C4-2B (cell line): ENCODE results near the gene CACNA1B.
"Not testable (repeated sequence)": the region's sequence is repeated elsewhere in the genome, so short reads cannot be mapped to it uniquely, and the experiment has no call there.

Experiments
- H3K27ac ChIP-seq: fragments of 450-650 bp; 2 replicates; pipeline ENCODE4 v1.5.1; 2017
- ZFX ChIP-seq: fragments of 450-650 bp; IDR thresholded peaks from 2 replicates; pipeline ENCODE4 v1.6.1; 2017
- TF ChIP-seq, protein P1 (sequence below): fragments of 450-650 bp; conservative IDR thresholded peaks from 2 replicates; pipeline ENCODE4 v1.5.1; 2017; ENCODE audit warnings: mild to moderate bottlenecking

Gene CACNA1B

DNA sequence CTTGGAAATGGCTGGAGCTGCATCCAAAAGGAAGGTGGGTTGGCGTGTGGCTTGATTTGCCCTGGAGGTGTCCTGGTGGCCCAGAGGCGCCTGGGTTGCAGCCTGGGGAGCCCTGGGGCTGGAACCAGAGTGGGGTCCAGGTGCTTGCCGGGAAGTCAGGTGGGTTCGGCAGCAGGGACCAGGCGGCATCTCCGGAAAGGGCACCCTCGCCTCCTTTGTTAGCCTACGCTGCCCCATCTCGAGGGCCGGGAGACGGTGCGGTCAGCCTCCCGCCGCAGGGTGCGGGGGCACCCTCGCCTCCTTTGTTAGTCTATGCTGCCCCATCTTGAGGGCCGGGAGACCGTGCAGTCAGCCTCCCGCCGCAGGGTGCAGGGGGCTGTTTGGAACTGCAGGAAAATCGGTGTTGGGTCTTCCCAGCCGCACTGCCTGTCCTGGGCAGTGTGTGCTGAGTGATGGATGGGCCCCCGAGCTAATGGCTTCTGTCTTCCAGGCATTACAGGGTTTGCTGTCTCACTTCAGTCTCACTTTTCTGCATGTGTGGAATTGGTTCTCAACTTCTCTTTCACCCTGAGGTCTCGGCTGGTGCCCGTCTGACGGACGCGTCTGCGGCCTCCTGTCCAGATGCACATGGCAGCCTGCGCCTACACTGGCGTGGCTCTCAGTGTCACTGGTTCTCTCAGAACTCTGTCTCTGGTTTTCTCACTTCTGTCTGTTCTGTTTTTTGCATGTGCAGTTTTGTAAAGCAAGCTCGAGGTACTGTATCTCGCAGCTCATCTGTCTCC, 139.0 kb downstream of the CACNA1B start:
- TF ChIP-seq, protein P1, sequence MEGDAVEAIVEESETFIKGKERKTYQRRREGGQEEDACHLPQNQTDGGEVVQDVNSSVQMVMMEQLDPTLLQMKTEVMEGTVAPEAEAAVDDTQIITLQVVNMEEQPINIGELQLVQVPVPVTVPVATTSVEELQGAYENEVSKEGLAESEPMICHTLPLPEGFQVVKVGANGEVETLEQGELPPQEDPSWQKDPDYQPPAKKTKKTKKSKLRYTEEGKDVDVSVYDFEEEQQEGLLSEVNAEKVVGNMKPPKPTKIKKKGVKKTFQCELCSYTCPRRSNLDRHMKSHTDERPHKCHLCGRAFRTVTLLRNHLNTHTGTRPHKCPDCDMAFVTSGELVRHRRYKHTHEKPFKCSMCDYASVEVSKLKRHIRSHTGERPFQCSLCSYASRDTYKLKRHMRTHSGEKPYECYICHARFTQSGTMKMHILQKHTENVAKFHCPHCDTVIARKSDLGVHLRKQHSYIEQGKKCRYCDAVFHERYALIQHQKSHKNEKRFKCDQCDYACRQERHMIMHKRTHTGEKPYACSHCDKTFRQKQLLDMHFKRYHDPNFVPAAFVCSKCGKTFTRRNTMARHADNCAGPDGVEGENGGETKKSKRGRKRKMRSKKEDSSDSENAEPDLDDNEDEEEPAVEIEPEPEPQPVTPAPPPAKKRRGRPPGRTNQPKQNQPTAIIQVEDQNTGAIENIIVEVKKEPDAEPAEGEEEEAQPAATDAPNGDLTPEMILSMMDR = no peak
- TF ChIP-seq ZFX = no peak
- H3K27ac ChIP-seq = no peak overlapping the region

DNA sequence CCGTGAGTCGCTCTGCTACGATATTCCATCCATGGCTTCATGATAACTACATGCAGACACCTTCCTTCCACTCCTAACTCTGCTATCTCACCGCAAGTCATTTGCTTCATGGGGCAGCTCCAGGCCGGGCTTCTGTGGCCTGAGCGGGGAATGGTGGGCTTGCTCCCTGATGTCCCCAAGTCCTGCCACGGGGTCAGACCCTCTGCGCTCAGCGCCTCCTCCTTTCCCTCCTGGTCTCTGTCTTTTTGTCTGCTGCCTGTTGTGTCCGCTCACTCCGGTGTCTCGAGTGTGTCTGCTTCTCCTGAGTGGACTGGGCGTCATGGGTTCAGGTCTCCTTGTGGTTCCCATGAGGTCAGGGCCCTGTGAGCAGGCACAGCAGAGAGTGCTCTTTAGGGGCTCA, 139.6 kb downstream of the CACNA1B start:
- no peak for TF ChIP-seq ZFX
- TF ChIP-seq, protein P1 = no peak

DNA sequence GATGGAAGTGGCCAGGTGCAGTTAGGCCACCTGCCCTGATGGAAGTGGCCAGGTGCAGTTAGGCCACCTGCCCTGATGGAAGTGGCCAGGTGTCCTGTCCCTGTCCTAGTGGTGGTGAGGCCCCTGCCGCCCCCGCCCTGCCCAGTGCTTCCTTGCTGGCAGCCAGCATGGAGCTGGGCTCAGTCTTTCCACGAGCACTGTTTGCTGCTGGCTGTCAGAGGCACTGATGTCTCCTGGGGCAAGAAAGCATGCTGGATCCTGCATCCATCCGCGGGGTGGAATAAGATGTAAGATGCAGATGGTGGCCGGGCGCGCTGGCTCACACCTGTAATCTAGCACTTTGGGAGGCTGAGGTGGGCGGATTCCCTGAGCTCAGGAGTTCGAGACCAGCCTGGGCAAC, 141.9 kb downstream of the CACNA1B start:
- not testable (repeated sequence) for H3K27ac ChIP-seq

More for the DNA sequence above, 139.6 kb downstream of the CACNA1B start:
- H3K27ac ChIP-seq = no peak overlapping the region

DNA sequence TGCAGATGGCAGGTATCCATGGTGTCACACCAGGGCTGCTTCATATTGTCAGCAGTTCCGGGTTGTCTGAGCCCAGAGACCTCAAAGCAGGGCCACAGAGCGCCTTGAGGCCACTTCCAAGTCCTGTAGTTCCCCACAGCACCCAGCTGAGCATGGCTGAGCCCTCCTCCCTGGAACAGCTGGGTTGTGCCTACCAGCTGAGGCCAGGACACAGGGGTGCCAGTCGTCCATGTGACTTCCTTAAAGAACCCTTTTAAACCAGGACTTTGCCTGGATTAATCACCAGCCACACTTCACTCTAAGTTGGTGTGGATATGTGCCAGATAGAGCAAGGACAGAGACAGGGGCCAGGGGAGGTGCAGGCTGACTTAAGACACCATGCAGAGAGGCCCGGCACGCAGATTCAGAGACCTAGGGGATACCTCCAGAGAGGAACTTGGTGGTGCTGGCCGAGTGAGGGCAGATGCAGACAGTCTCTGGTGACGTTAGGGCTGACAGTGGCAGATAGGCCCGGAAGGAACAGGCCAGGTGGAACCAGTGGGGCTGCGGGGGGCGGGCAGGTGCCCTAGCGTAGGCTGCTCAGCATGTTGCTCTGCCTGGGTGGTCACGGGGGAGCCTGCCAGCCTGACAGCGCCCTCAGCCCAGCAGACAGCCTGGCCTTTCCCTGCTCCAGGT, 142.7 kb downstream of the CACNA1B start:
- no peak for TF ChIP-seq ZFX
- TF ChIP-seq, protein P1 = no peak

DNA sequence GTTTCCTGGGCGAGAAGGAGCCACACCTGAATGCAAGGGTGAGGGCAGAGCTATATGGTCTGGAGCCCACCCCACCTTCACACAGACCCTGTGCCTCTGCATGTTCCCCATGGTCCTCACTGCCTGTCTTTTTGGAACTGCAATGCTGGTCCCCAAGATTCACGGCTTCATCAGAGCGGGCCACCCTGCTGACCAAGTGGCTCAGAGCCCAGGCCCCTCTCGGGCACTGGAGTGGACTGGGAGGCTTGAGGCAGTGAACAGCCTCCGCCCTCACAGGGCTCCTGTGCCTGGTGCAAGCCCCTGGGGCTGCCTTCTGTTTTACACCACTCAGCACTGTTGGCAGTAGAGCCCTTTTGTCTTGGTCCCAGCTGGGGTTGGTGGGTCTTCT, 143.2 kb downstream of the CACNA1B start:
- TF ChIP-seq, protein P1 = no peak
- TF ChIP-seq ZFX = no peak
- H3K27ac ChIP-seq = no peak overlapping the region

More for the DNA sequence above, 142.7 kb downstream of the CACNA1B start:
- no peak overlapping the region for H3K27ac ChIP-seq

DNA sequence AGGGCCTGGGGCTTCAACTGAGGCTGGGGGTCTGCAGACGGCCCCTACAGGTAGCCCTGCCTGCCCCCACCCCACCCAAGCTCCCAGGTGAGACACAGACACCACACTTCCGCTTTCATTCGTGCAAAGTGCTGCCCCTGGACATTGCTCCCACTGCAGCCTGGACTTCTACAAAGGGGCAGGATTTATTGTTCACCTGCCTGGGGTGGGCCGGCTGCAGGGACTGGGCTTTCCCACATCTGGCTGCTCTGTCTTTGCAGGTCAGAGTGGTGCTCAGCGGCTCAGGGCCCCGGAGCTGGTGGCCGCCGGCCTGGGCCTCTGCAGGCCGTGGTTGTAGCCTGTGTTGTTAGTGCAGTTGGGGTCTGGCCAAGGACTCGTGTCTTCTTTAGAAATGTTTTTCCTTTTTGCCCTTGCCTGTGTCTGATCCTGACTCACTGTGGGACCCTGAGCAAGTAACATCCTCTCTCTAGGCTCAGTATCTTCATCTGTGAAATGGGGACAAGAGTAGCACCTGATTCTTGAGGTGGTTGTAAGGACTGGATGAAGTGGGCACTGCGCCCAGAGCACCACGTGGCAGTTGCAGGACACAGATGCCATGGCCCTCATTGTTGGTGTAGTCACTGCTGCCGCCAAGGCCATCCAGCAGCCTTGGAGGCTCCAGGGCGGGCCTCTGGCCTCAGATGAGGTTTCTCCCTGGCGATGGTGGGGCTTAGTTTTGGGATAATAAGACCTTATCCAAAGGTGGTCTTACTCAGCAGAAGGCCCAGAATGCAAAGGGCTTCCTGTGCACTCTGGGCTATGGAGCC, 143.9 kb downstream of the CACNA1B start:
- no peak for TF ChIP-seq ZFX
- TF ChIP-seq, protein P1 = no peak
- H3K27ac ChIP-seq = no peak overlapping the region

DNA sequence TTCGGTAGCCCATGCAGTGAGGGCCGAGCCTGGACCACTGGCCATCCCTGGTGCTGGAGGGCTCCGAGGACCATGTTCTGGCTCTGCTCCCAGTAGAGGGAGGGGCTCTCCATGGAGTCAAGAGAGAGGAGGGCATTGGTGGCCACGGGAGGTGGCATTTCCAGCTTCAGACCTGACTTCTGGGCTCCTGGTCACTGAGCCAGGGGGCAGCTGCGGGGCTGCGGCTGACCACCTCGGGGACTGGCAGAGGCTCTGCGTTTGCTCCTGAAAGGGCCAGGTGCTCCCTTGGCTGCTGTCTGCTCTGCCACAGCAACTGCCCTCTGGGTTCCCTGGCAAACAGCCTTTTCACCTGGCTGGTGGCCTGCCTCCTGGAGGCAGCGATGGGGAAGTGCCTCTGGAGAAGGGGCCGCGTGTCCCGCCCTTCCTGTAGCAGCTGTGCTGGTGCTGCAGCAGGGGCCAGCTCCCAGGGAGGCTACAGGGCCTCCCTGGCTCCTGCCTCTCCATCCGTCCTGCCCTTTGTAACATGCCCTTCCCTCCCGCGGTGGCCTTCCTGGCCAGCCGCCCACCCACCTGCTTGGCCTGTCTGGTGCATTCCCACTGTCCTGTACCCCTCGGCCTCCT, 144.6 kb downstream of the CACNA1B start:
- H3K27ac ChIP-seq = no peak overlapping the region
- TF ChIP-seq ZFX = no peak
- TF ChIP-seq, protein P1 = peak; percentile 72
